PC-9 (cell line): ENCODE results near the gene ALG10B. TPM values are rescaled to one million over a fixed set of nuclear protein-coding genes. Genes with fewer than 3 reads are reported as not detected.
"Not testable (repeated sequence)": the region's sequence is repeated elsewhere in the genome, so short reads cannot be mapped to it uniquely, and the experiment has no call there.

Experiments used
- BruUV-seq: library from RNA; stranded (reverse); fragments of 400-500 nt; replicated peaks from 2 replicates; lab custom pipeline; 2021; lab: Mats Ljungman, UMichigan
- CTCF ChIA-PET: fragments of 300-600 bp; sonication (Branson Sonifier 250); formaldehyde crosslinking; loops from one replicate; lab custom pipeline; 2022; ENCODE audit warnings: antibody characterized with exemption; lab: Charles Lee
- POLR2A ChIA-PET: fragments of 300-600 bp; sonication (Branson Sonifier 250); formaldehyde crosslinking; loops from one replicate; lab custom pipeline; 2022; ENCODE audit warnings: antibody characterized with exemption; ENCODE audit not compliant: unreplicated experiment; lab: Charles Lee
- DNase-seq, 2 experiments: peaks; one replicate each; pipeline versions ENCODE4 v3.0.0 to v3.0.0-alpha.2; 2015 to 2022; ENCODE audit warnings: mixed read lengths in 1 of 2
- H2AFZ ChIP-seq: fragments of 200-600 bp; sonication (generic); 2 replicates; pipeline ENCODE4 v1.8.1; 2017; ENCODE audit warnings: antibody characterized with exemption
- H3F3A ChIP-seq: fragments of 200-600 bp; sonication (generic); 2 replicates; pipeline ENCODE4 v1.8.1; 2017; ENCODE audit warnings: antibody characterized with exemption, mild to moderate bottlenecking, low read depth; ENCODE audit not compliant: insufficient read depth
- H3K27ac ChIP-seq: fragments of 200-600 bp; sonication (generic); 2 replicates; pipeline ENCODE4 v1.6.1; 2016; ENCODE audit warnings: mixed run types
- H3K27me3 ChIP-seq: fragments of 200-600 bp; sonication (generic); 2 replicates; pipeline ENCODE4 v1.6.1; 2016; ENCODE audit warnings: low read depth, mixed run types; ENCODE audit not compliant: insufficient read depth
- H3K36me3 ChIP-seq: fragments of 200-600 bp; sonication (generic); 2 replicates; pipeline ENCODE4 v1.6.1; 2016; ENCODE audit warnings: low read depth, mixed run types
- H3K4me1 ChIP-seq: fragments of 200-600 bp; sonication (generic); replicated peaks from 2 replicates; pipeline ENCODE4 v1.6.1; 2016; ENCODE audit warnings: mixed run types; ENCODE audit not compliant: insufficient read depth
- H3K4me2 ChIP-seq: fragments of 200-600 bp; sonication (generic); 2 replicates; pipeline ENCODE4 v1.6.1; 2017; ENCODE audit warnings: mixed run types
- H3K4me3 ChIP-seq: fragments of 200-600 bp; sonication (generic); 2 replicates; pipeline ENCODE4 v1.6.1; 2016; ENCODE audit warnings: mixed run types
- H3K79me2 ChIP-seq: fragments of 200-600 bp; sonication (generic); 2 replicates; pipeline ENCODE4 v1.6.1; 2017; ENCODE audit warnings: low read depth, mixed run types
- H3K9me2 ChIP-seq: fragments of 200-600 bp; sonication (generic); 2 replicates; pipeline ENCODE4 v1.8.1; 2017; ENCODE audit warnings: mild to moderate bottlenecking; ENCODE audit not compliant: insufficient read depth
- H3K9me3 ChIP-seq: fragments of 200-600 bp; sonication (generic); 2 replicates; pipeline ENCODE4 v1.8.1; 2016; ENCODE audit warnings: low read depth; ENCODE audit not compliant: insufficient read depth
- H4K20me1 ChIP-seq: fragments of 200-600 bp; sonication (generic); 2 replicates; pipeline ENCODE4 v1.8.1; 2017; ENCODE audit not compliant: insufficient read depth
- CTCF ChIP-seq: fragments of 200-600 bp; sonication (generic); conservative IDR thresholded peaks from 2 replicates; pipeline ENCODE4 v1.6.1; 2017; ENCODE audit warnings: mixed run types, antibody characterized with exemption, mild to moderate bottlenecking, moderate library complexity
- EZH2 ChIP-seq: fragments of 200-600 bp; sonication (generic); IDR thresholded peaks from 2 replicates; pipeline ENCODE4 v1.8.0; 2017; ENCODE audit warnings: antibody characterized with exemption, low read depth
- intact Hi-C: fragments of 100-400 bp; cut with micrococcal nuclease; formaldehyde crosslinking; loops from one replicate; pipeline ENCODE4 v1.10.0; 2022; ENCODE audit not compliant: unreplicated experiment
- total RNA-seq: library from RNA; stranded (reverse); gene quantifications from 2 replicates; pipeline ENCODE4 v1.2.3, GENCODE V29; 2021

ALG10B gene
- total RNA-seq, 1 experiment from 2014 or later = 14.4 TPM

GRCh38 chr12:38327356-38327755, 10.8 kb downstream of the ALG10B start:
- no peak for DNase-seq
- CTCF ChIA-PET = no interaction called here
- H3K79me2 ChIP-seq = no peaks in the 10 kb centered on the region
- BruUV-seq = no TSS peak
- POLR2A ChIA-PET = no interaction called here
- TF ChIP-seq CTCF (no peak), EZH2 (no peak)
- no peak overlapping the region for H3K4me2 ChIP-seq
- 0 out of 2 replicates have a peak, but pooled peaks cover 3% of the 10 kb centered on the region for H3K36me3 ChIP-seq
- H3K4me1 ChIP-seq = no peaks in the 10 kb centered on the region
- no peaks in the 10 kb centered on the region for H3K9me3 ChIP-seq
- no peak overlapping the region for H2AFZ ChIP-seq
- no peak overlapping the region for H3K4me3 ChIP-seq
- H3K9me2 ChIP-seq = no peaks in the 10 kb centered on the region
- no peaks in the 10 kb centered on the region for H4K20me1 ChIP-seq
- H3K27ac ChIP-seq = no peak overlapping the region
- no peaks in the 10 kb centered on the region for H3F3A ChIP-seq
- H3K27me3 ChIP-seq = no peaks in the 10 kb centered on the region
- intact Hi-C loops = loop anchor here (1.0 kb wide), 1 partner anchor 776 kb away; no protein-coding TSS in a partner anchor

GRCh38 chr12:38328306-38328895, 11.8 kb downstream of the ALG10B start:
- no peaks in the 10 kb centered on the region for H3K9me2 ChIP-seq
- no peak overlapping the region for H3K4me3 ChIP-seq
- no peaks in the 10 kb centered on the region for H4K20me1 ChIP-seq
- H3K36me3 ChIP-seq = 0 out of 2 replicates have a peak, but pooled peaks cover 3% of the 10 kb centered on the region
- H3K9me3 ChIP-seq = no peaks in the 10 kb centered on the region
- ChIA-PET POLR2A (no interaction called here), CTCF (interaction anchor here (0.5 kb wide), 1 partner anchor 577 kb away, joined by 3 read pairs; no protein-coding TSS in a partner anchor)
- BruUV-seq = no TSS peak
- H3K4me2 ChIP-seq = no peak overlapping the region
- H3F3A ChIP-seq = no peaks in the 10 kb centered on the region
- DNase-seq = no peak
- no peaks in the 10 kb centered on the region for H3K27me3 ChIP-seq
- TF ChIP-seq CTCF (peak; percentile 89), EZH2 (no peak)
- intact Hi-C loops = loop anchor here (2.0 kb wide), 1 partner anchor 944 kb away; no protein-coding TSS in a partner anchor
- no peak overlapping the region for H3K27ac ChIP-seq
- H3K4me1 ChIP-seq = no peaks in the 10 kb centered on the region
- no peaks in the 10 kb centered on the region for H3K79me2 ChIP-seq
- H2AFZ ChIP-seq = no peak overlapping the region

- H3K27ac ChIP-seq, H3F3A ChIP-seq, CTCF ChIA-PET, H3K4me2 ChIP-seq, H3K36me3 ChIP-seq, BruUV-seq, DNase-seq, POLR2A ChIA-PET, intact Hi-C loops, H4K20me1 ChIP-seq, H2AFZ ChIP-seq, H3K9me2 ChIP-seq, H3K9me3 ChIP-seq, H3K4me1 ChIP-seq, H3K79me2 ChIP-seq, H3K27me3 ChIP-seq, H3K4me3 ChIP-seq: not testable (repeated sequence)
These were observed 13.8 kb downstream of the ALG10B start for GRCh38 chr12:38330414-38330813.
